Ishikawa (cell line): ENCODE data around the gene PON3.

Source experiments
- CEBPB ChIP-seq: IDR thresholded peaks from 2 replicates; pipeline ENCODE4 v1.6.1; 2012
- CREB1 ChIP-seq: IDR thresholded peaks from 2 replicates; pipeline ENCODE4 v1.6.1; 2012; ENCODE audit warnings: low read depth
- EGR1 ChIP-seq: IDR thresholded peaks from 2 replicates; pipeline ENCODE4 v1.6.1; 2012
- EP300 ChIP-seq: IDR thresholded peaks from 2 replicates; pipeline ENCODE4 v1.6.1; 2012; ENCODE audit warnings: borderline replicate concordance
- FOXM1 ChIP-seq: IDR thresholded peaks from 2 replicates; pipeline ENCODE4 v1.6.1; 2012; ENCODE audit warnings: low read depth, borderline replicate concordance
- MAX ChIP-seq: IDR thresholded peaks from 2 replicates; pipeline ENCODE4 v1.6.1; 2012
- NFIC ChIP-seq: IDR thresholded peaks from 2 replicates; pipeline ENCODE4 v1.6.1; 2012
- RAD21 ChIP-seq: IDR thresholded peaks from 2 replicates; pipeline ENCODE4 v1.6.1; 2012; ENCODE audit warnings: low read depth
- REST ChIP-seq: IDR thresholded peaks from 2 replicates; pipeline ENCODE4 v1.6.1; 2012; ENCODE audit warnings: low read depth, mild to moderate bottlenecking
- TAF1 ChIP-seq: IDR thresholded peaks from 2 replicates; pipeline ENCODE4 v1.6.1; 2012; ENCODE audit warnings: low read depth, mild to moderate bottlenecking
- TCF12 ChIP-seq: IDR thresholded peaks from 2 replicates; pipeline ENCODE4 v1.6.1; 2012; ENCODE audit warnings: low read depth
- TEAD4 ChIP-seq: IDR thresholded peaks from 2 replicates; pipeline ENCODE4 v1.6.1; 2012
- USF1 ChIP-seq: IDR thresholded peaks from 2 replicates; pipeline ENCODE4 v1.6.1; 2012
- YY1 ChIP-seq: IDR thresholded peaks from 2 replicates; pipeline ENCODE4 v1.6.1; 2012; ENCODE audit warnings: low read depth
- ZBTB7A ChIP-seq: IDR thresholded peaks from 2 replicates; pipeline ENCODE4 v1.6.1; 2012; ENCODE audit warnings: low read depth

PON3 gene

GRCh38 chr7:95389516-95389915 lies 6.7 kb downstream of the PON3 start:
- TF ChIP-seq REST (no peak), TCF12 (no peak)

- no peak for TF ChIP-seq RAD21
- no peak for TF ChIP-seq TCF12
- no peak for TF ChIP-seq ZBTB7A
- no peak for TF ChIP-seq NFIC
- TF ChIP-seq CREB1, result no peak
- no peak for TF ChIP-seq EP300
These were observed 19.4 kb downstream of the PON3 start for GRCh38 chr7:95376632-95377400.

GRCh38 chr7:95375591-95376257 lies 20.5 kb downstream of the PON3 start:
- TF ChIP-seq TAF1 (no peak), EP300 (no peak), TCF12 (no peak), CEBPB (no peak), TEAD4 (no peak), CREB1 (no peak), YY1 (no peak)

- no peak for TF ChIP-seq CEBPB
- TF ChIP-seq NFIC, result no peak
- no peak for TF ChIP-seq TCF12
- no peak for TF ChIP-seq MAX
- no peak for TF ChIP-seq FOXM1
- no peak for TF ChIP-seq ZBTB7A
- TF ChIP-seq RAD21, result no peak
- no peak for TF ChIP-seq USF1
- TF ChIP-seq YY1, result no peak
- TF ChIP-seq EP300, result no peak
- no peak for TF ChIP-seq CREB1
- no peak for TF ChIP-seq TEAD4
These were observed 22.9 kb downstream of the PON3 start for GRCh38 chr7:95373323-95373722.

GRCh38 chr7:95368235-95368634 lies 27.9 kb downstream of the PON3 start:
- TF ChIP-seq YY1, result no peak
- TF ChIP-seq RAD21, result no peak
- TF ChIP-seq USF1, result no peak
- TF ChIP-seq EP300, result no peak
- no peak for TF ChIP-seq TEAD4
- no peak for TF ChIP-seq TAF1
- no peak for TF ChIP-seq FOXM1
- no peak for TF ChIP-seq NFIC
- TF ChIP-seq CEBPB, result no peak
- TF ChIP-seq ZBTB7A, result no peak
- TF ChIP-seq EGR1, result no peak
- TF ChIP-seq MAX, result no peak
- no peak for TF ChIP-seq REST
- TF ChIP-seq CREB1, result no peak

- TF ChIP-seq CREB1 (no peak), REST (no peak)
These were observed 28.6 kb downstream of the PON3 start for GRCh38 chr7:95367606-95368005.
